GM12872 (cell line): ENCODE measurements around the gene NUBPL.

Experiments
- TF ChIP-seq, protein P1 (sequence below): IDR thresholded peaks from 3 replicates; pipeline ENCODE4 v1.5.1; 2011; ENCODE audit warnings: low read depth, mild to moderate bottlenecking, low read length, moderate library complexity; ENCODE audit not compliant: insufficient read depth

The NUBPL gene

DNA sequence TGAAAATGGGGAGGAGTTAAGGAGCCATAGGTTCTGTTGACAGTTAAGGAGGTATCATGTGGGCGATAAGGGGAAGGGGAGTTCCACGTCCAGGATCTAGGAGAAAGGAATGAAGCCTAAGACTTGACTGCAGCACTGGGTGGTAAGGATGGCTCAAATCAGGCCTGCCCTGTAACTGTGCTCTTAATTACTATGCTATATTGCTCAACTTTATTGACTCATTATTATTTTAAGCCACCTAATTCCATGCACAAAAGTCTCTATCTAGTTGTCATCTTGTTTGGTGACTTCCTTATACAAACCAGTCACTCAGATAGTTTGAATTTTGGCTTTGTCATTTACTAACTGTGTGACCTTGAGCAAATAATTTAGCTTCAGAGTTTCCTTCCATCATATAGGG lies 273.8 kb downstream of the NUBPL start:
- TF ChIP-seq, protein P1, sequence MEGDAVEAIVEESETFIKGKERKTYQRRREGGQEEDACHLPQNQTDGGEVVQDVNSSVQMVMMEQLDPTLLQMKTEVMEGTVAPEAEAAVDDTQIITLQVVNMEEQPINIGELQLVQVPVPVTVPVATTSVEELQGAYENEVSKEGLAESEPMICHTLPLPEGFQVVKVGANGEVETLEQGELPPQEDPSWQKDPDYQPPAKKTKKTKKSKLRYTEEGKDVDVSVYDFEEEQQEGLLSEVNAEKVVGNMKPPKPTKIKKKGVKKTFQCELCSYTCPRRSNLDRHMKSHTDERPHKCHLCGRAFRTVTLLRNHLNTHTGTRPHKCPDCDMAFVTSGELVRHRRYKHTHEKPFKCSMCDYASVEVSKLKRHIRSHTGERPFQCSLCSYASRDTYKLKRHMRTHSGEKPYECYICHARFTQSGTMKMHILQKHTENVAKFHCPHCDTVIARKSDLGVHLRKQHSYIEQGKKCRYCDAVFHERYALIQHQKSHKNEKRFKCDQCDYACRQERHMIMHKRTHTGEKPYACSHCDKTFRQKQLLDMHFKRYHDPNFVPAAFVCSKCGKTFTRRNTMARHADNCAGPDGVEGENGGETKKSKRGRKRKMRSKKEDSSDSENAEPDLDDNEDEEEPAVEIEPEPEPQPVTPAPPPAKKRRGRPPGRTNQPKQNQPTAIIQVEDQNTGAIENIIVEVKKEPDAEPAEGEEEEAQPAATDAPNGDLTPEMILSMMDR, result no peak

DNA sequence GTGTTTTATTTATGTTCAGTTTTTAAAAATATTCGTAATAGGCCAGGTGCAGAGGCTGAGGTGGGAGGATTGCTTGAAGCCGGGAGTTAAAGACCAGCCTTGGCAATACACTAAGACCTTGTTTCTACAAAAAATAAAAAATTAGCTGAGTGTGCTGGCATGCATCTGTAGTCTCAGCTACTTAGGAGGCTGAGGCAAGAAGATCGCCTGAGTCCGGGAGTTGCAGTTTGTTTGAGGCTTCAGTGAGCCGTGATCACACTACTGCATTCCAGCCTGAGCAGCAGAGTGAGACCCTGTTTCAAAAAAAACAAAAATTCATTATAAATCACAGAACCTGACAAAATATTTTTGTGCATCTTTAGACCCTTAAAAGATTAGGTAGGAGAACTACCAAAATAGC lies 275.8 kb downstream of the NUBPL start:
- TF ChIP-seq, protein P1, result no peak

DNA sequence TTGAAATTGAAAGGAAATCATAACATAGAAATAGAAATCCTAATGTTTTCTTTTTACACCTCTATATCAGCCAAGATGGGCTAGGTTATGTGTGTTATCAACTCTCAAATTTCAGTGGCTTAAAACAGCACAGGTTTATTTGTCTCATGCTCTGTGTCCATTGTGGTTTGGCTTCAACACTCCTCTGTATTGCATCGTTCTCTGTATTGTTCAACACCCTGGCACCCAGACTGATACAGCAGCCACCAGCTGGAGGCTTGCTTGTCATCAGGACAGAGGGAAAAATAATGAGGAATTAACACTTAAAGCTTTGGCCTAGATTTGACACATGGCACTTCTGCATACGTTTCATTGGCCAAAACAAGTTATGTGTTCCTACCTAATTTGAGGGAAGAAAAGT lies 281.7 kb downstream of the NUBPL start:
- TF ChIP-seq, protein P1, result no peak

- TF ChIP-seq, protein P1, result no peak
These were observed 282.3 kb downstream of the NUBPL start for GRCh38 chr14:31843361-31844091.

DNA sequence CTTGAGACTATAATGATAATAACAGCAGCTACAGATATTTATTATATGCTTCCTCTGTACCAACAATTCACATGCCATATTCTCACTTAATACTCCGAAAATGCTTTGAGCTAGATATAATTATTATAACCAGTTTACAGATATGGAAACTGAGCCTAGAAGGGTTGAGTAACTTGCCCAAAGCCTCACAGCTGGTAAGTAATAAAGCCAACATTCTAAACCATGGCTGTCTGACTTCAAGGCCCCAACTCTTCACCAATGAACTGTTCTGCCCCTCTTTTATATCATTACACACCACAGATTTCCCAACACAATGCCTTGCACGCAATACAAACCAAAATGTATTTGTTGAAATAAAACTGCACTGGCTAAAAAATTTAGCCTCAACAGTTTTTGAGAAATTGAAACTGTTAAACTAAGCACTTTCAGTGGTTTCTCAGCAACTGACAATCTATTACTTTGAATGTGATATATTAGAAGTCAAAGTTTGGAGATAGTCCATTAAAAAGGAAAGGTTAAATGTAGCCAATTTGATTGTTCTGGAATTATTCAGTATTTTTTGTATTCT lies 293.4 kb downstream of the NUBPL start:
- TF ChIP-seq, protein P1, result no peak

- TF ChIP-seq, protein P1, result no peak
These were observed 294.1 kb downstream of the NUBPL start for GRCh38 chr14:31855262-31855661.

GRCh38 chr14:31858868-31859267 lies 297.7 kb downstream of the NUBPL start:
- TF ChIP-seq, protein P1, result no peak
